Measurements from ENCODE around the gene TMA7. TPM values are rescaled to one million over a fixed set of nuclear protein-coding genes. Genes with fewer than 3 reads are reported as not detected.

Gene TMA7
- total RNA-seq, 4 donors from 2014 or later: 122 to 281 (median 190) TPM

- no peak for DNase-seq (ENCODE audit: low spot score in 2 of 2)
- Histone ChIP-seq H3K4me1 (peaks cover 89% of the 10 kb centered on the region), H3K4me3 (peak overlapping the region; percentile 93), H3K27ac (peak overlapping the region; percentile 97), H3K27me3 (no peaks in the 10 kb centered on the region), H3K36me3 (peaks cover 23% of the 10 kb centered on the region), H3K9me3 (no peaks in the 10 kb centered on the region)
- TF ChIP-seq POLR2AphosphoS5 (IDR thresholded peaks at IDR 0.05) (no peak), EP300 (IDR thresholded peaks at IDR 0.05) (no peak), POLR2A (IDR thresholded peaks at IDR 0.05) (no peak)
- TF ChIP-seq, protein P1, sequence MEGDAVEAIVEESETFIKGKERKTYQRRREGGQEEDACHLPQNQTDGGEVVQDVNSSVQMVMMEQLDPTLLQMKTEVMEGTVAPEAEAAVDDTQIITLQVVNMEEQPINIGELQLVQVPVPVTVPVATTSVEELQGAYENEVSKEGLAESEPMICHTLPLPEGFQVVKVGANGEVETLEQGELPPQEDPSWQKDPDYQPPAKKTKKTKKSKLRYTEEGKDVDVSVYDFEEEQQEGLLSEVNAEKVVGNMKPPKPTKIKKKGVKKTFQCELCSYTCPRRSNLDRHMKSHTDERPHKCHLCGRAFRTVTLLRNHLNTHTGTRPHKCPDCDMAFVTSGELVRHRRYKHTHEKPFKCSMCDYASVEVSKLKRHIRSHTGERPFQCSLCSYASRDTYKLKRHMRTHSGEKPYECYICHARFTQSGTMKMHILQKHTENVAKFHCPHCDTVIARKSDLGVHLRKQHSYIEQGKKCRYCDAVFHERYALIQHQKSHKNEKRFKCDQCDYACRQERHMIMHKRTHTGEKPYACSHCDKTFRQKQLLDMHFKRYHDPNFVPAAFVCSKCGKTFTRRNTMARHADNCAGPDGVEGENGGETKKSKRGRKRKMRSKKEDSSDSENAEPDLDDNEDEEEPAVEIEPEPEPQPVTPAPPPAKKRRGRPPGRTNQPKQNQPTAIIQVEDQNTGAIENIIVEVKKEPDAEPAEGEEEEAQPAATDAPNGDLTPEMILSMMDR (IDR thresholded peaks at IDR 0.05): no peak
- 35% methylated on average over 9 of the region's 11 CpGs for WGBS
These were observed 13.6 kb upstream of the TMA7 start for GRCh38 chr3:48426401-48426909.

- peak overlapping the region; percentile 97 for H3K27ac ChIP-seq
- TF ChIP-seq, protein P1 (IDR thresholded peaks at IDR 0.05): no peak
- no peak for TF ChIP-seq EP300 (IDR thresholded peaks at IDR 0.05)
- no peak for TF ChIP-seq POLR2A (IDR thresholded peaks at IDR 0.05)
- peaks cover 89% of the 10 kb centered on the region for H3K4me1 ChIP-seq
- H3K36me3 ChIP-seq: peaks cover 16% of the 10 kb centered on the region
- 34% methylated on average over 8 of the region's 8 CpGs for WGBS
- no peak for DNase-seq (ENCODE audit: low spot score in 2 of 2)
- H3K27me3 ChIP-seq: no peaks in the 10 kb centered on the region
- H3K4me3 ChIP-seq: peak overlapping the region; percentile 93
- no peaks in the 10 kb centered on the region for H3K9me3 ChIP-seq
These were observed 13.0 kb upstream of the TMA7 start for GRCh38 chr3:48426944-48427629.

DNA sequence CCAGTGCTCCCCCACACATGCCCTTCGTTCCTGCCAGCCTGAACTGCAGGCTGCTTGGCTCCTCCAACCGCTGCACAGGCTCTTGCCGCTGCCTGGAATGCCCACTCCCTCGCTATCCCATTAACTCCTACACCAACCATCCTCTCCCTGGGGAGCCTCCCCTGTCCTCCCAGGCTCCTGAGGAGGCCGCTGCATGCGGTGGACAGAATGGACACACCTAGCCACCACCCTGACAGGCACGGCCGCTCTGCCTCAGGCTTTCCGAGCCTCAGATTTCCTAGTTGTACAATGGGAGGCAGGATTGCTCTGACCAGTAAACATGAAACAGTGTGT lies 12.5 kb upstream of the TMA7 start:
- H3K4me3 ChIP-seq: peak overlapping the region; percentile 93
- H3K36me3 ChIP-seq: peaks cover 16% of the 10 kb centered on the region
- H3K9me3 ChIP-seq: no peaks in the 10 kb centered on the region
- H3K4me1 ChIP-seq: peaks cover 89% of the 10 kb centered on the region
- TF ChIP-seq POLR2AphosphoS5 (IDR thresholded peaks at IDR 0.05): no peak
- TF ChIP-seq, protein P1 (IDR thresholded peaks at IDR 0.05): no peak
- TF ChIP-seq EP300 (IDR thresholded peaks at IDR 0.05): no peak
- TF ChIP-seq POLR2A (IDR thresholded peaks at IDR 0.05): no peak
- 41% methylated on average over 9 of the region's 9 CpGs for WGBS
- H3K27me3 ChIP-seq: no peaks in the 10 kb centered on the region
- H3K27ac ChIP-seq: peak overlapping the region; percentile 97
- DNase-seq (ENCODE audit: low spot score in 2 of 2): no peak

GRCh38 chr3:48428088-48428571 lies 11.9 kb upstream of the TMA7 start:
- no peak for TF ChIP-seq POLR2AphosphoS5 (IDR thresholded peaks at IDR 0.05)
- TF ChIP-seq, protein P1 (IDR thresholded peaks at IDR 0.05): no peak
- TF ChIP-seq POLR2A (IDR thresholded peaks at IDR 0.05): no peak
- TF ChIP-seq EP300 (IDR thresholded peaks at IDR 0.05): no peak
- no peak for DNase-seq (ENCODE audit: low spot score in 2 of 2)
- H3K36me3 ChIP-seq: peaks cover 15% of the 10 kb centered on the region
- H3K27ac ChIP-seq: peak overlapping the region; percentile 97
- peaks cover 89% of the 10 kb centered on the region for H3K4me1 ChIP-seq
- 52% methylated on average over 5 of the region's 7 CpGs for WGBS
- no peaks in the 10 kb centered on the region for H3K27me3 ChIP-seq
- H3K4me3 ChIP-seq: peak overlapping the region; percentile 93
- H3K9me3 ChIP-seq: no peaks in the 10 kb centered on the region

DNA sequence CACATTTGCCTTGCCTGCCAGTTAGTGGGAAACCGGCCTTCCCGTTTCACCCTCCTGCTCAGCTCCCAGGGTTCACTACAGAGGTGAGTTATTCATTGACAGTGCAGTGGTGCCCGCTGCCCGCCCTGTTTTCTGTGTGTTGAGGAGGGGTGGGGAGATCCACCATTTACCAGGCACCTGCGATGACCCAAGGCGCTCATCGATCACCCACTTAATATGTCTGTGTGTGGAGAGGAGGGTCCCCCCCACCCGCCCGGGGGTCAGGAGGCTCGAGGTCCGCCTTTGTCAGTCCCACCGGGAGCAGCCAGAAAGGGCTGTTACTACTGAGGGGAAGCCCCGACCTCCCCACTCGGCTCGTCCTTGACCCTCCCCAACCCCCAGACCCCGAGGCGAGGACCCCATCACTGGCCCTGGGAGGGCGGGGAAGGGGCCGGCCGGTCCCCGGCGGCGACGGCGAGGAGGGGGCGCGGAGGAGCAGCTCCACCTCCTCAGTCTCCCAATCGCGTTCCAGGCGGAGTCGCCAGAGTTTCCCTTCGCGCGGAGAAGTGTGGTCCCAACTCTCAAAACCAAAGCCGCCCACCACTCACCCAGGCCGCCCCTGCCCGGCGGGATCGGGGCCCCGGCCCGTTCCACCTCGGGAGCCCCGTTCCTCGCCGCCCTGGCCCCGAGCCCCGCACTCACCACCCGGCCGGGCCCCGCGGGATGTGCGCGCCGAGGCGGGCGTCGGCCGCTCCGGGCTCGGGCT lies 11.3 kb upstream of the TMA7 start:
- Histone ChIP-seq H3K27ac (peak overlapping the region; percentile 97), H3K27me3 (no peaks in the 10 kb centered on the region), H3K4me1 (peaks cover 89% of the 10 kb centered on the region), H3K4me3 (peak overlapping the region; percentile 93), H3K9me3 (no peaks in the 10 kb centered on the region), H3K36me3 (peaks cover 11% of the 10 kb centered on the region)
- DNase-seq (ENCODE audit: low spot score in 2 of 2): no peak
- WGBS: 5% methylated on average over 17 of the region's 60 CpGs
- TF ChIP-seq EP300 (IDR thresholded peaks at IDR 0.05): no peak
- peak in 1 of 2 donors; percentile 40 for TF ChIP-seq POLR2A (IDR thresholded peaks at IDR 0.05)
- no peak for TF ChIP-seq POLR2AphosphoS5 (IDR thresholded peaks at IDR 0.05)
- TF ChIP-seq, protein P1 (IDR thresholded peaks at IDR 0.05): no peak
